ENCODE measurements around the gene HDHD2.

The HDHD2 gene

GRCh38 chr18:47143899-47144485 lies 6.3 kb downstream of the HDHD2 start:
- DNase-seq: no peak

GRCh38 chr18:47143153-47143552 lies 7.1 kb downstream of the HDHD2 start:
- DNase-seq: no peak

GRCh38 chr18:47141289-47141688 lies 9.0 kb downstream of the HDHD2 start:
- no peak for DNase-seq

GRCh38 chr18:47121146-47121545 lies 29.2 kb downstream of the HDHD2 start:
- no peak for DNase-seq

- DNase-seq: no peak
These were observed 29.9 kb downstream of the HDHD2 start for GRCh38 chr18:47120428-47120827.

GRCh38 chr18:47118981-47119380 lies 31.3 kb downstream of the HDHD2 start:
- DNase-seq: no peak

GRCh38 chr18:47115205-47115604 lies 35.1 kb downstream of the HDHD2 start:
- DNase-seq: no peak

GRCh38 chr18:47113796-47114540 lies 36.3 kb downstream of the HDHD2 start:
- no peak for DNase-seq

- DNase-seq: no peak
These were observed 39.6 kb downstream of the HDHD2 start for GRCh38 chr18:47110492-47111274.

- no peak for DNase-seq
These were observed 40.6 kb downstream of the HDHD2 start for GRCh38 chr18:47109720-47110119.

- no peak for DNase-seq
These were observed 41.3 kb downstream of the HDHD2 start for GRCh38 chr18:47108998-47109405.

- no peak for DNase-seq
These were observed 41.9 kb downstream of the HDHD2 start for GRCh38 chr18:47108373-47108772.

- peak; percentile 64 for DNase-seq
These were observed 50.0 kb downstream of the HDHD2 start for GRCh38 chr18:47100212-47100831.

GRCh38 chr18:47095810-47096209 lies 54.5 kb downstream of the HDHD2 start:
- DNase-seq: no peak

GRCh38 chr18:47087676-47088075 lies 62.6 kb downstream of the HDHD2 start:
- no peak for DNase-seq

- no peak for DNase-seq
These were observed 68.7 kb downstream of the HDHD2 start for GRCh38 chr18:47081578-47081977.

GRCh38 chr18:47080872-47081271 lies 69.4 kb downstream of the HDHD2 start:
- DNase-seq: no peak

GRCh38 chr18:47077111-47077510 lies 73.2 kb downstream of the HDHD2 start:
- DNase-seq: no peak

GRCh38 chr18:47075098-47075883 lies 75.0 kb downstream of the HDHD2 start:
- no peak for DNase-seq

- DNase-seq: no peak
These were observed 82.7 kb downstream of the HDHD2 start for GRCh38 chr18:47067648-47068047.

- DNase-seq: no peak
These were observed 87.2 kb downstream of the HDHD2 start for GRCh38 chr18:47063096-47063495.

- no peak for DNase-seq
These were observed 87.8 kb downstream of the HDHD2 start for GRCh38 chr18:47062471-47062870.

Measured in CD4-positive, alpha-beta T cell treated with Interleukin-6 for 4 hours (primary cell).